Suprapubic skin (tissue), 4 donors: ENCODE data around the gene CLEC2L. TPM values are rescaled to one million over a fixed set of nuclear protein-coding genes. Genes with fewer than 3 reads are reported as not detected.
A peak's percentile ranks its signal among the peaks of the same experiment; 100 is the strongest.

Experiments used
- DNase-seq, 2 donors: peaks; one replicate each; pipeline ENCODE4 v3.0.0-alpha.2; 2019; ENCODE audit warnings: low spot score in 2 of 2
- H3K27ac ChIP-seq: fragments of 200-600 bp; sonication (generic); one replicate; pipeline ENCODE4 v1.5.1; 2019
- H3K27me3 ChIP-seq: fragments of 200-600 bp; sonication (generic); one replicate; pipeline ENCODE4 v1.5.1; 2019
- H3K36me3 ChIP-seq: fragments of 200-600 bp; sonication (generic); one replicate; pipeline ENCODE4 v1.5.1; 2019
- H3K4me1 ChIP-seq: fragments of 200-600 bp; sonication (generic); one replicate; pipeline ENCODE4 v1.5.1; 2019
- H3K4me3 ChIP-seq: fragments of 200-600 bp; sonication (generic); one replicate; pipeline ENCODE4 v1.5.1; 2019; ENCODE audit warnings: mild to moderate bottlenecking
- H3K9me3 ChIP-seq: fragments of 200-600 bp; sonication (generic); one replicate; pipeline ENCODE4 v1.5.1; 2019
- EP300 ChIP-seq: sonication (generic); formaldehyde crosslinking; IDR thresholded peaks from one replicate; pipeline ENCODE4 v1.6.1; 2017; ENCODE audit warnings: antibody characterized with exemption
- POLR2A ChIP-seq, 2 donors: fragments of 450-650 bp; IDR thresholded peaks; one replicate each; pipeline ENCODE4 v1.6.1; 2017; ENCODE audit warnings: antibody characterized with exemption in 2 of 2, mild to moderate bottlenecking in 2 of 2, moderate library complexity in 2 of 2
- POLR2AphosphoS5 ChIP-seq, 3 donors: sonication (generic); formaldehyde crosslinking; IDR thresholded peaks; one replicate each; pipeline ENCODE4 v1.6.1; 2017; ENCODE audit warnings: antibody characterized with exemption in 3 of 3
- WGBS: methylation state at CpG from one replicate; pipeline ENCODE4 v1.1.5; 2018; 5-methylcytosine and 5-hydroxymethylcytosine counted together
- total RNA-seq, 4 donors: library from RNA; depleted of rRNA; stranded (reverse); fragments of >200 nt; gene quantifications; one replicate each; pipeline ENCODE4 v1.1.0, GENCODE V29; 2016
- TF ChIP-seq, protein P1 (sequence below), 2 donors: fragments of 200-600 bp in 1 of 2; fragments of 450-650 bp in 1 of 2; sonication (generic) in 1 of 2; IDR thresholded peaks; one replicate each; pipeline ENCODE4 v1.5.1; 2016 to 2019; ENCODE audit warnings: antibody characterized with exemption in 2 of 2, mild to moderate bottlenecking in 1 of 2, moderate library complexity in 1 of 2

CLEC2L gene
- total RNA-seq, 4 donors from 2014 or later, result 0.34 TPM; not detected in 3

DNA sequence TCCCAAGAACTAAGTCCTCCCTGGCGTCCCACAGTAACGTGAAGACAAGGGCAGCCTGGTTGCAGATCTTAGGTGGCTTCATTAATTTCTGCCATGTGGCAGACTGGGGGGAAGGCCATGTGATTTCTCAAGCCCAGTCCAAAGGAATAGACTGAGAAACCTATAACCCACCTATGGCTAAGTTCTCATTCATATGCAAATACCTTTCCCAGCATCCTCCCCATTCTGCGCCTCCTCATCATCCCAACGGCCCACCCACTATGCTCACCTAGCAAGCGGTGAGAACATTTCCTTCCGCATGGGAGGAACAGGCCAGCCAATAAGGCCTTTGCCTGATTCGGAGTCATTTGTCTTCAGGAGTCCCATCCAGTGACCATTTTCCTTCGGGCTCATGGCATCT, 8.2 kb upstream of the CLEC2L start:
- no peak for TF ChIP-seq EP300
- TF ChIP-seq POLR2A (IDR thresholded peaks at IDR 0.05), result no peak
- TF ChIP-seq, protein P1, sequence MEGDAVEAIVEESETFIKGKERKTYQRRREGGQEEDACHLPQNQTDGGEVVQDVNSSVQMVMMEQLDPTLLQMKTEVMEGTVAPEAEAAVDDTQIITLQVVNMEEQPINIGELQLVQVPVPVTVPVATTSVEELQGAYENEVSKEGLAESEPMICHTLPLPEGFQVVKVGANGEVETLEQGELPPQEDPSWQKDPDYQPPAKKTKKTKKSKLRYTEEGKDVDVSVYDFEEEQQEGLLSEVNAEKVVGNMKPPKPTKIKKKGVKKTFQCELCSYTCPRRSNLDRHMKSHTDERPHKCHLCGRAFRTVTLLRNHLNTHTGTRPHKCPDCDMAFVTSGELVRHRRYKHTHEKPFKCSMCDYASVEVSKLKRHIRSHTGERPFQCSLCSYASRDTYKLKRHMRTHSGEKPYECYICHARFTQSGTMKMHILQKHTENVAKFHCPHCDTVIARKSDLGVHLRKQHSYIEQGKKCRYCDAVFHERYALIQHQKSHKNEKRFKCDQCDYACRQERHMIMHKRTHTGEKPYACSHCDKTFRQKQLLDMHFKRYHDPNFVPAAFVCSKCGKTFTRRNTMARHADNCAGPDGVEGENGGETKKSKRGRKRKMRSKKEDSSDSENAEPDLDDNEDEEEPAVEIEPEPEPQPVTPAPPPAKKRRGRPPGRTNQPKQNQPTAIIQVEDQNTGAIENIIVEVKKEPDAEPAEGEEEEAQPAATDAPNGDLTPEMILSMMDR (IDR thresholded peaks at IDR 0.05), result no peak
- TF ChIP-seq POLR2AphosphoS5 (IDR thresholded peaks at IDR 0.05), result no peak
- no peaks in the 10 kb centered on the region for H3K4me1 ChIP-seq
- 91% methylated on average over 8 of the region's 8 CpGs for WGBS
- DNase-seq, result no peak
- no peak overlapping the region for H3K27ac ChIP-seq
- no peak overlapping the region for H3K4me3 ChIP-seq
- H3K27me3 ChIP-seq, result peaks cover 3% of the 10 kb centered on the region
- H3K9me3 ChIP-seq, result no peaks in the 10 kb centered on the region
- no peaks in the 10 kb centered on the region for H3K36me3 ChIP-seq

DNA sequence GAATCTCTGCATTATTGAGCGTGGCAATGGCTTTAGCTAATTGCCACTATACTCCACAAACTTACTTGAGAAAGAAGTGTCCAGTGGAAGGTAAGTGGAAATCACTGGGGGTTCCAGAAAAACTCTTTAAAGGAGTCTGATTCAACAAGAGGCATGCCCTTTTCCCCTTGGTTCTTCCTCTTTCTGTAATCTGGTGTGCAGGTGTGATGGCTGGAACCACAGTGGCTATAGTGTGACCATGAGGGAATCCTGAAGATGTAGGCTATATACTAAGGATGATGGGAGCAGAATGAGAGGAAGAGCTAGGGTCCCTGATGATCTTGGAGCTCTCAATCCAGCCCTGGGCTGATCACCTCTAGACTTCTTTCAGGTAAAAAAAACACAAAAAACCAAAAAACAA, 2.0 kb upstream of the CLEC2L start:
- no peak overlapping the region for H3K4me3 ChIP-seq
- WGBS, result 95% methylated on average over 1 of the region's 1 CpG
- TF ChIP-seq, protein P1 (IDR thresholded peaks at IDR 0.05), result no peak
- TF ChIP-seq POLR2AphosphoS5 (IDR thresholded peaks at IDR 0.05) (no peak), EP300 (no peak), POLR2A (IDR thresholded peaks at IDR 0.05) (no peak)
- peaks cover 10% of the 10 kb centered on the region for H3K4me1 ChIP-seq
- DNase-seq, result no peak
- H3K9me3 ChIP-seq, result no peaks in the 10 kb centered on the region
- H3K27ac ChIP-seq, result no peak overlapping the region
- no peaks in the 10 kb centered on the region for H3K36me3 ChIP-seq
- H3K27me3 ChIP-seq, result peaks cover 49% of the 10 kb centered on the region

DNA sequence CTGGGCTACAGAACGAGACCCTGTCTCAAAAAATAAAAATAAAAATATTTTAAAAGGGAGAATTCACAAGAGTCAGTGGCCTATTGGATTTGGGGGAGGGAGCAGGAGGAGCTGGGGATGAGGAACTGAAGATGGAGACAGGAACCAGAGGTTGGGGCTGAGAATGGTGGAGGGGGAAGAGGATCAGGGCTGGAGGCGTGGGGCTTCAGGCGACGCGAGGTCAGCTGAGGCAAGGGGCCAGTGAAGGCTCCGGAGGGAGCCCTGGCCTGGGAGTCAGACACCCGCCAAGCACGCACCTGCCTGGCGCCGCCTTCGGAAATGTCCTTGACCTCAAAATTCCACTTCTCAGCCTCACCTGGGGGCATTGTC, 671 bp upstream of the CLEC2L start:
- H3K27me3 ChIP-seq, result peaks cover 55% of the 10 kb centered on the region
- no peak for DNase-seq

DNA sequence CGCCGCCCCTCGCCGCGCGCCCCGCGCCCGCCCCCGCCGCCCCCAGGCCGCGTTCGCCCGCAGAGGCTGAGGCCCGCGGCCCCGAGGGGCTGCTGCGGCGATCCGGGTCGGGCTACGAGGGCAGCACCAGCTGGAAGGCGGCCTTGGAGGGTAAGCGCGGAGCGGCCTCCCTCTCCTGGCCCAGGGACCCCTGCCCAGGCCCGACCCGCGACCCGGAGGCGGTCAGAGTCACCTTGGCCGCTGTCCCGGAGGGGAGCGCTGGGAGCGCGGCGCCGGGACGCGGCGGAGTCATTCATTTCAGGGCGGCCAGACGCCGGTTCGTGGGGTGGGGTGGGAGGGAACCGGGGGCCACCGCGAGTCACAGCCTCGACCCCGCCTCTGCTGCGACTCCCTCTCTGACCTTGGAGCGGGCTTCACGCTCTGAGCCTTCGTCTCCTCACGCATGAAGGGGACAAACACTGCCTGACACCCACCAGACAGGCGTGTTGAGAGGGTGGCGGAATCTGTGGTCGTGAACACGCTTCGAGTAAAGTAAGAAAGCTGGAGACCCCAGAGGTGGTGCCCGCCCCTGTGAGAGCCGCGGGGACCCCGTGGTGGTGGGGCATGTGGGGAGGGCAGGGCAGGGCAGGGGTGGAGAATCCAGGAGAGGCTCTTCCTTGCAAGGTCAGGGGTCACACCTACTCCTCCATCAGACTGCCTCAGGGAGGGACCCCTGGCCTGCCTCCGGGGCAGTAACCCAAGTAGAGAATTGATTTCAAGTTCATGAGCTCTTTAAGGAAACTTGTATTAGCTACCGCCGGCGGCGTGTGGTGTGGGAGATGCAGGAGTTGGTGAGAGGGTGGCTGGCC, 707 bp downstream of the CLEC2L start:
- no peak for TF ChIP-seq EP300
- TF ChIP-seq POLR2A (IDR thresholded peaks at IDR 0.05), result no peak
- TF ChIP-seq, protein P1 (IDR thresholded peaks at IDR 0.05), result no peak
- no peak for TF ChIP-seq POLR2AphosphoS5 (IDR thresholded peaks at IDR 0.05)
- peaks cover 10% of the 10 kb centered on the region for H3K4me1 ChIP-seq
- DNase-seq, result no peak
- H3K9me3 ChIP-seq, result no peaks in the 10 kb centered on the region
- H3K27me3 ChIP-seq, result peaks cover 55% of the 10 kb centered on the region
- peak overlapping the region; percentile 31 for H3K4me3 ChIP-seq
- 85% methylated on average over 19 of the region's 70 CpGs for WGBS
- no peak overlapping the region for H3K27ac ChIP-seq
- no peaks in the 10 kb centered on the region for H3K36me3 ChIP-seq

More for the DNA sequence above, 671 bp upstream of the CLEC2L start:
- Histone ChIP-seq H3K4me3 (no peak overlapping the region), H3K9me3 (no peaks in the 10 kb centered on the region), H3K4me1 (peaks cover 10% of the 10 kb centered on the region), H3K36me3 (no peaks in the 10 kb centered on the region), H3K27ac (no peak overlapping the region)
- TF ChIP-seq, protein P1 (IDR thresholded peaks at IDR 0.05), result no peak
- TF ChIP-seq POLR2AphosphoS5 (IDR thresholded peaks at IDR 0.05), result no peak
- TF ChIP-seq POLR2A (IDR thresholded peaks at IDR 0.05), result no peak
- TF ChIP-seq EP300, result no peak
- WGBS, result 15% methylated on average over 11 of the region's 11 CpGs

DNA sequence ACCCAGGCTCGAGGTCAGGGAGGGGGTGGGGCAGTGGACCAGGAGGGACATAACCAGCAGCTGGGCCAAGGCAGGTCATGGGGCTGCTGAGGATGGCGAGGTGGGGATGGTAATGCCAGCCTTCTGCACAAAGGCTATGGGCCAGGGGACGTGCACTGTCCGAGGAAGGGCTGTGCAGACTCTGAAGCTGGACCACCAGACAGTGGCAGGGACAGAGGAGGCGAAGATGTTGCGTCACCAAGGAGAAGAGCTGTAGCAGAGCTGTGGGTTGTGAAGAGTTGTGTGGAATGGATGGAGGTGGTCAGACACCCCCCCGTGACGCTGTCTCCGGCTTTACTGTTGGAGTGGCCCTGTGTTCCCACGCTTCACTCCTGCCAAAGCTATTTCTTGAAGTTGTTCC, 1.8 kb downstream of the CLEC2L start:
- TF ChIP-seq POLR2A (IDR thresholded peaks at IDR 0.05) (no peak), POLR2AphosphoS5 (IDR thresholded peaks at IDR 0.05) (no peak), EP300 (no peak)
- TF ChIP-seq, protein P1 (IDR thresholded peaks at IDR 0.05), result no peak
- 93% methylated on average over 10 of the region's 10 CpGs for WGBS
- Histone ChIP-seq H3K9me3 (no peaks in the 10 kb centered on the region), H3K27ac (no peak overlapping the region), H3K4me1 (peaks cover 10% of the 10 kb centered on the region), H3K4me3 (no peak overlapping the region), H3K36me3 (no peaks in the 10 kb centered on the region), H3K27me3 (peaks cover 52% of the 10 kb centered on the region)
- DNase-seq, result no peak
